Neural cell (in vitro differentiated cells): ENCODE results near the gene ANKLE1.
A peak's percentile ranks its signal among the peaks of the same experiment; 100 is the strongest.

Source experiments
- CTCF ChIP-seq: fragments of 450-650 bp; IDR thresholded peaks from 2 replicates; pipeline ENCODE4 v1.5.1; 2014; ENCODE audit warnings: antibody characterized with exemption, mild to moderate bottlenecking, moderate library complexity; ENCODE audit not compliant: poor library complexity, severe bottlenecking
- EP300 ChIP-seq: fragments of 450-650 bp; conservative IDR thresholded peaks from 2 replicates; pipeline ENCODE4 v1.6.1; 2014; ENCODE audit warnings: antibody characterized with exemption, mild to moderate bottlenecking, moderate library complexity; ENCODE audit not compliant: poor library complexity, severe bottlenecking
- EZH2 ChIP-seq: fragments of 200-600, 300-800 bp; shearing (Covaris generic), sonication (generic); IDR thresholded peaks from 2 replicates; pipeline ENCODE4 v1.6.1; 2014; ENCODE audit warnings: antibody characterized with exemption, low read length, borderline replicate concordance, mild to moderate bottlenecking; ENCODE audit not compliant: insufficient read depth, poor library complexity, severe bottlenecking
- MXI1 ChIP-seq: fragments of 450-650 bp; conservative IDR thresholded peaks from 2 replicates; pipeline ENCODE4 v1.6.1; 2014; ENCODE audit warnings: antibody characterized with exemption, mild to moderate bottlenecking; ENCODE audit not compliant: poor library complexity, severe bottlenecking
- RAD21 ChIP-seq: fragments of 450-650 bp; conservative IDR thresholded peaks from 2 replicates; pipeline ENCODE4 v1.6.1; 2014; ENCODE audit warnings: antibody characterized with exemption, mild to moderate bottlenecking, moderate library complexity
- REST ChIP-seq: IDR thresholded peaks from 2 replicates; pipeline ENCODE4 v1.6.1; 2012; ENCODE audit warnings: borderline replicate concordance
- SMC3 ChIP-seq: fragments of 450-650 bp; conservative IDR thresholded peaks from 2 replicates; pipeline ENCODE4 v1.6.1; 2014; ENCODE audit warnings: antibody characterized with exemption, mild to moderate bottlenecking, moderate library complexity; ENCODE audit not compliant: poor library complexity

GRCh38 chr19:17305517-17306284 lies 24.0 kb downstream of the ANKLE1 start, which contains the start of gene MRPL34:
- peak; percentile 94 for TF ChIP-seq CTCF
- TF ChIP-seq EZH2 = no peak
- TF ChIP-seq EP300 = peak; percentile 20
- peak; percentile 88 for TF ChIP-seq SMC3
- peak; percentile 85 for TF ChIP-seq MXI1
- TF ChIP-seq RAD21 = peak; percentile 74
- TF ChIP-seq REST = no peak
